Upper lobe of left lung (tissue), 4 donors: ENCODE data around the gene BPIFB1.

Experiments used
- EP300 ChIP-seq, 4 donors: sonication (generic); formaldehyde crosslinking; IDR thresholded peaks; one replicate each; pipeline ENCODE4 v1.5.1; 2017; ENCODE audit warnings: antibody characterized with exemption in 4 of 4, control low read depth in 2 of 4
- POLR2A ChIP-seq, 4 donors: fragments of 450-650 bp; IDR thresholded peaks; one replicate each; pipeline ENCODE4 v1.5.1; 2016 to 2017; ENCODE audit warnings: antibody characterized with exemption in 4 of 4, mild to moderate bottlenecking in 2 of 4
- POLR2AphosphoS5 ChIP-seq, 2 donors: sonication (generic); formaldehyde crosslinking; IDR thresholded peaks; one replicate each; pipeline ENCODE4 v1.5.1; 2017; ENCODE audit warnings: antibody characterized with exemption in 2 of 2
- TF ChIP-seq, protein P1 (sequence below), 6 experiments: fragments of 450-650 bp in 4 of 6; fragments of 200-600 bp in 2 of 6; sonication (generic) in 2 of 6; IDR thresholded peaks; one replicate each; pipeline ENCODE4 v1.5.1; 2016 to 2019; ENCODE audit warnings: antibody characterized with exemption in 6 of 6

DNA sequence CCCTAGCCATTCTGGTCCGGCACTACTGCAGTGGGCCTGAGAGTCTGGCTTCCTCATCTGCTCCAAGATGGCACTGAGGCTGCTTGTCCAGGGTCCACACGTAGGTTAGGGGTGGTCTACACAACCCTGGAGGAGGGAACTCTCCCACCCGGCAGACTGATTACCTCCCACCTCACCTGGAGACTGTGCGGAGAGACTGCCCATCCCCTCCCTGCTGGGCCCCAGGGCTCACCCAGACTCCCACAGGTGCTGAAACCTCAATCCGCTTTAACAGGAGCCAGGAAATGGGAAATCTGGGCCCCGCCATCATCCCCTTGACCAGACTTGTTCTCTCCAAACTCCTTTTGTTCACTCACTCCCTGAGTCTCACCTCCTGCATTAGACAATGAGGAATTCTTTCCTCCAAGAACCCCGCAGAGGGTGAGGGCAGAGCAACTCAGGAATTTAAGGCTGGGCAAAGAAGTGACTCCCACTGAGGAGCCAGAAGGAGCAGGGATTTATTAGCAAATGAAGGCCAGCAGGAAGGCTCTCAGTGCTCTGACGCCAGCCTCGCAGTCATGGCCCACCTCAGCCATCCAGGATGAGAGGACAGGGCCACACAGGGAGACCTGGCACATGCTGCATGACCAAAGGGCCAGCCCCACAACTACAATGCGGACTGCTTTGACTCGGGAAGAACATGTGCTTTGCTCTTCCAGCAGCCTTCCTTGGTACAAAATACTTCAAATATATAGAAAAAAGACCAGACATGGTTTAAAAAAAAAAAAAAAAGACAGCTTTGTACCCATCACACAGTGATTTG, 65.3 kb downstream of the BPIFB1 start:
- TF ChIP-seq, protein P1, sequence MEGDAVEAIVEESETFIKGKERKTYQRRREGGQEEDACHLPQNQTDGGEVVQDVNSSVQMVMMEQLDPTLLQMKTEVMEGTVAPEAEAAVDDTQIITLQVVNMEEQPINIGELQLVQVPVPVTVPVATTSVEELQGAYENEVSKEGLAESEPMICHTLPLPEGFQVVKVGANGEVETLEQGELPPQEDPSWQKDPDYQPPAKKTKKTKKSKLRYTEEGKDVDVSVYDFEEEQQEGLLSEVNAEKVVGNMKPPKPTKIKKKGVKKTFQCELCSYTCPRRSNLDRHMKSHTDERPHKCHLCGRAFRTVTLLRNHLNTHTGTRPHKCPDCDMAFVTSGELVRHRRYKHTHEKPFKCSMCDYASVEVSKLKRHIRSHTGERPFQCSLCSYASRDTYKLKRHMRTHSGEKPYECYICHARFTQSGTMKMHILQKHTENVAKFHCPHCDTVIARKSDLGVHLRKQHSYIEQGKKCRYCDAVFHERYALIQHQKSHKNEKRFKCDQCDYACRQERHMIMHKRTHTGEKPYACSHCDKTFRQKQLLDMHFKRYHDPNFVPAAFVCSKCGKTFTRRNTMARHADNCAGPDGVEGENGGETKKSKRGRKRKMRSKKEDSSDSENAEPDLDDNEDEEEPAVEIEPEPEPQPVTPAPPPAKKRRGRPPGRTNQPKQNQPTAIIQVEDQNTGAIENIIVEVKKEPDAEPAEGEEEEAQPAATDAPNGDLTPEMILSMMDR (IDR thresholded peaks at IDR 0.05) = no peak
- TF ChIP-seq POLR2A (IDR thresholded peaks at IDR 0.05) = no peak
- no peak for TF ChIP-seq POLR2AphosphoS5 (IDR thresholded peaks at IDR 0.05)
- no peak for TF ChIP-seq EP300 (IDR thresholded peaks at IDR 0.05)
